HT1080 (cell line): ENCODE measurements around the gene RPL35A. TPM values are rescaled to one million over a fixed set of nuclear protein-coding genes. Genes with fewer than 3 reads are reported as not detected.

ENCODE experiments used
- DNase-seq: peaks from one replicate; pipeline ENCODE4 v3.0.0-alpha.2; 2015; ENCODE audit warnings: low read depth
- small RNA-seq: library from RNA; depleted of rRNA; stranded (forward); fragments of <200 nt; gene quantifications from one replicate; pipeline ENCODE3, GENCODE V24; 2014
- total RNA-seq: library from RNA; depleted of rRNA; stranded (reverse); fragments of >200 nt; shearing (Covaris generic); gene quantifications from 2 replicates; pipeline ENCODE4 v1.2.3, GENCODE V29; 2014; rRNA removed

RPL35A gene
- total RNA-seq, 1 experiment from 2014 or later = 1,111 TPM

- DNase-seq = no peak
Observed at GRCh38 chr3:197996855-197997254, 46.9 kb downstream of the RPL35A start.

DNA sequence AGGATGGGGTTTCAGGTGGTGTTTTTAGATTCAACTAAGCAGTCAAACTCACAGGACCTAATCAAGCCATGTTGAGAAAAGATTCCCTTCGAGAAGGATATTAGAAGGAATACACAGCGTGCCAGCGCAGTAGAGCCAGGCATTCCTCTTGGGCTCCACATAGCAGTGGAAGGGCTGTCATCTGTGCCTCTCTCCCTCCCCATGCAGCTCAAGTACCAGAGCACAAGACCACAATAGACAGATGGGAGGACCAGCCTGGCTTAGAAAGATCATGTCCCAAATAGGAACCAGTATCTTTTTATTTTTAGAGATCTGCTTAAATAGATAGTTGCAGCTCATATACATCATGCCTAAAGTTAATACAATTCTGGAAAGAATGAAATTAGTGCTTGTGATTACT lies 47.9 kb downstream of the RPL35A start:
- DNase-seq = no peak

Small RNA genes within 50 kb of the gene (small RNA-seq; reads per million reads assigned to genes)
- not detected for gene RNU6-621P

Other genes starting within 250 kb of the RPL35A start
- gene RUBCN, start 213.3 kb upstream of the RPL35A start, total RNA-seq = 21.0 and 42.9 TPM in 2 replicates
- gene FYTTD1, start 200.3 kb upstream of the RPL35A start, total RNA-seq = 95.5 and 127 TPM in 2 replicates
- gene LRCH3, start 158.9 kb upstream of the RPL35A start, total RNA-seq = 48.6 and 63.4 TPM in 2 replicates
- gene LMLN, start 10.0 kb downstream of the RPL35A start, total RNA-seq = 2.7 and 3.3 TPM in 2 replicates